ENCODE results near the gene CNR2.
"Not testable (repeated sequence)": the region's sequence is repeated elsewhere in the genome, so short reads cannot be mapped to it uniquely, and the experiment has no call there.

The CNR2 gene

GRCh38 chr1:23882746-23883145 is 30.4 kb downstream of the CNR2 start:
- no peak for DNase-seq

- DNase-seq = no peak
These were observed 33.4 kb downstream of the CNR2 start for GRCh38 chr1:23879809-23880208.

GRCh38 chr1:23878668-23879067 is 34.5 kb downstream of the CNR2 start:
- DNase-seq = no peak

- no peak for DNase-seq
These were observed 37.8 kb downstream of the CNR2 start for GRCh38 chr1:23875382-23875781.

GRCh38 chr1:23872421-23872820 is 40.7 kb downstream of the CNR2 start:
- no peak for DNase-seq

GRCh38 chr1:23869051-23869450 is 44.1 kb downstream of the CNR2 start:
- DNase-seq = no peak

- peak; percentile 60 for DNase-seq
These were observed 44.6 kb downstream of the CNR2 start for GRCh38 chr1:23868557-23869016.

- peak; percentile 97 for DNase-seq
These were observed 45.1 kb downstream of the CNR2 start, which contains the start of gene FUCA1 for GRCh38 chr1:23867895-23868556. Gene FUCA1, minus strand, starts transcription at chr1:23868290. Its CDS starts 4 bp downstream, at chr1:23868286.

- no peak for DNase-seq
These were observed 45.6 kb downstream of the CNR2 start for GRCh38 chr1:23867542-23867894.

GRCh38 chr1:23865543-23865930 is 47.6 kb downstream of the CNR2 start:
- DNase-seq = peak; percentile 23

GRCh38 chr1:23864801-23865542 is 48.2 kb downstream of the CNR2 start:
- no peak for DNase-seq

GRCh38 chr1:23862640-23863039 is 50.5 kb downstream of the CNR2 start:
- no peak for DNase-seq

GRCh38 chr1:23854568-23854967 is 58.6 kb downstream of the CNR2 start:
- DNase-seq = no peak

GRCh38 chr1:23853124-23853523 is 60.0 kb downstream of the CNR2 start:
- DNase-seq = not testable (repeated sequence)

- DNase-seq = not testable (repeated sequence)
These were observed 61.8 kb downstream of the CNR2 start for GRCh38 chr1:23851406-23851805.

- DNase-seq = no peak
These were observed 64.2 kb downstream of the CNR2 start for GRCh38 chr1:23848673-23849616.

- DNase-seq = not testable (repeated sequence)
These were observed 65.6 kb downstream of the CNR2 start for GRCh38 chr1:23847482-23848095.

- DNase-seq = no peak
These were observed 68.0 kb downstream of the CNR2 start for GRCh38 chr1:23845163-23845562.

GRCh38 chr1:23843644-23844043 is 69.5 kb downstream of the CNR2 start:
- no peak for DNase-seq

- DNase-seq = peak; percentile 20
These were observed 74.7 kb downstream of the CNR2 start for GRCh38 chr1:23838401-23838866.

- DNase-seq = no peak
These were observed 75.3 kb downstream of the CNR2 start for GRCh38 chr1:23837908-23838307.

GRCh38 chr1:23836037-23836436 is 77.1 kb downstream of the CNR2 start:
- no peak for DNase-seq

GRCh38 chr1:23834156-23834555 is 79.0 kb downstream of the CNR2 start:
- not testable (repeated sequence) for DNase-seq
